Measurements from ENCODE around the gene DNAAF5. TPM values are rescaled to one million over a fixed set of nuclear protein-coding genes. Genes with fewer than 3 reads are reported as not detected.

Gene DNAAF5
- total RNA-seq, 1 donor from 2014 or later: 15.8 TPM

- no peaks in the 10 kb centered on the region for H3K4me1 ChIP-seq
- H3K27ac ChIP-seq: no peak overlapping the region
- intact Hi-C loops (cut with DNase I): no loop called here
- TF ChIP-seq CTCF (IDR thresholded peaks at IDR 0.05): no peak
- no peak for ATAC-seq
- peaks cover 24% of the 10 kb centered on the region for H3K36me3 ChIP-seq
- H3K9me3 ChIP-seq: no peaks in the 10 kb centered on the region
- no peaks in the 10 kb centered on the region for H3K27me3 ChIP-seq
- peak; percentile 60 for DNase-seq
- H3K4me3 ChIP-seq: no peak overlapping the region
These were observed 51.9 kb downstream of the DNAAF5 start for GRCh38 chr7:778271-778967.

- no peak for ATAC-seq
- Histone ChIP-seq H3K27ac (no peak overlapping the region), H3K4me1 (no peaks in the 10 kb centered on the region), H3K9me3 (no peaks in the 10 kb centered on the region), H3K4me3 (no peak overlapping the region), H3K36me3 (peaks cover 29% of the 10 kb centered on the region), H3K27me3 (no peaks in the 10 kb centered on the region)
- TF ChIP-seq CTCF (IDR thresholded peaks at IDR 0.05): no peak
- DNase-seq: no peak
- intact Hi-C loops (cut with DNase I): no loop called here
These were observed 52.5 kb downstream of the DNAAF5 start for GRCh38 chr7:778968-779451.

DNA sequence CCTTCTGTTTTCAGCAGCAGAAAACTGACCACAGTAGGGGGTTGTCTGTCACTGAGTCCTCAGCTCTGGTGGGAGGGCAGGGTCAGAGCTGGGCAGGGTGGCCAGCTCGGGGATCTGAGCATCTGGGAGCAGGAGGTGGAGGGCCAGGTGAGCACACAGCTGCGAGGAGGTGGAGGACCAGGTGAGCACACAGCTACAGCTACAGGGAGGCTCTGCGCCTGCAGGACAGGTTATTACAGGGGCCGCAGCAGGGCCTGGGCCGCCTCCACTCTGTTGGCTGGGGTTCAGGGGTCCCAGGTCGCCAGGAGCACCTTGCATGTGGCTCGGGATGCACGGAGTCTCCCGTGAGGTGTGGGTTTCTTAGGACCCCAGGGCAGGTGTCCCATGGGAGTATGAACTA, 53.0 kb downstream of the DNAAF5 start:
- ATAC-seq (no peak), DNase-seq (no peak)
- no peaks in the 10 kb centered on the region for H3K27me3 ChIP-seq
- no peak for TF ChIP-seq CTCF (IDR thresholded peaks at IDR 0.05)
- H3K9me3 ChIP-seq: no peaks in the 10 kb centered on the region
- intact Hi-C loops (cut with DNase I): no loop called here
- no peaks in the 10 kb centered on the region for H3K4me1 ChIP-seq
- peaks cover 32% of the 10 kb centered on the region for H3K36me3 ChIP-seq
- no peak overlapping the region for H3K27ac ChIP-seq
- no peak overlapping the region for H3K4me3 ChIP-seq

GRCh38 chr7:780081-780480, 53.6 kb downstream of the DNAAF5 start:
- ATAC-seq (no peak), DNase-seq (no peak)
- H3K9me3 ChIP-seq: no peaks in the 10 kb centered on the region
- intact Hi-C loops (cut with DNase I): no loop called here
- no peaks in the 10 kb centered on the region for H3K4me1 ChIP-seq
- H3K27me3 ChIP-seq: no peaks in the 10 kb centered on the region
- peaks cover 32% of the 10 kb centered on the region for H3K36me3 ChIP-seq
- TF ChIP-seq CTCF (IDR thresholded peaks at IDR 0.05): no peak
- H3K4me3 ChIP-seq: no peak overlapping the region
- H3K27ac ChIP-seq: no peak overlapping the region

DNA sequence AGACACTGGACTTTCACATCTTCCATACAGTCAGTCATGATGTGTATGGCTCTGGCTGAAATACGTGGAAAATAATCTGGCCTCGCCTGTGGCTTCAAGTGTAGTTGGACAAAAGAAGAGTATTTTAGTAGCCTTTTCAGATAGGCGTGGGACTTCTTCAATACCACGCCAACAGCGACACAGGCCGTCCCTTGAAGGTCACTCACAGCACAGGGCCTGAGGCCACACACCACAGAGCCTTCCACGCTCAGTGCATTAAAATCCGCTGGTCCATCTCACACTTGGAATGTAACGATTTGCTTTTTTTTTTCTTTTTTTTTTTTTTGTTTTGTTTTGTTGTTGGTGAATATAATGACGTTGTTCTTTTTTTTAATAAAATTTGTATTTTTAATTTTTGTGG, 54.0 kb downstream of the DNAAF5 start:
- no peak overlapping the region for H3K27ac ChIP-seq
- H3K27me3 ChIP-seq: no peaks in the 10 kb centered on the region
- intact Hi-C loops (cut with DNase I): no loop called here
- DNase-seq (no peak), ATAC-seq (no peak)
- H3K36me3 ChIP-seq: peaks cover 35% of the 10 kb centered on the region
- H3K4me3 ChIP-seq: no peak overlapping the region
- no peak for TF ChIP-seq CTCF (IDR thresholded peaks at IDR 0.05)
- no peaks in the 10 kb centered on the region for H3K9me3 ChIP-seq
- H3K4me1 ChIP-seq: no peaks in the 10 kb centered on the region

Measured in upper lobe of right lung (tissue), 1 donor.